ENCODE measurements around the gene WWOX. TPM values are rescaled to one million over a fixed set of nuclear protein-coding genes. Genes with fewer than 3 reads are reported as not detected.

The WWOX gene
- total and polyA plus RNA-seq, 2 of the 4 experiments (the other 2 are of a cell fraction): 2.7 to 5.4 TPM

- 50% methylated on average over 1 of the region's 4 CpGs; no CpG with 5 or more reads in 1 of the 2 experiments for WGBS, 2 experiments (ENCODE audit: extremely low coverage in 2 of 2, insufficient read length in 1 of 2)
- ATAC-seq (ENCODE audit: low read depth): no peak
Measured at GRCh38 chr16:79215289-79215688, 1115.8 kb downstream of the WWOX start.

More at GRCh38 chr16:79215289-79215688, 1115.8 kb downstream of the WWOX start:
- no peaks in the 10 kb centered on the region for H3K9me1 ChIP-seq (ENCODE audit: insufficient read depth, low read length)
- no peak overlapping the region for H3K56ac ChIP-seq (ENCODE audit: extremely low read depth, insufficient read depth, low read length)
- H3K9ac ChIP-seq (ENCODE audit: low read depth, low read length): no peak overlapping the region
- no peak overlapping the region for H3K4me3 ChIP-seq (ENCODE audit: insufficient read depth, low read depth, low read length)
- H4K91ac ChIP-seq (ENCODE audit: insufficient read depth, low read depth, low read length): no peak overlapping the region
- no peak overlapping the region for H2AFZ ChIP-seq (replicated peaks; ENCODE audit: low read length, poor library complexity)
- H4K5ac ChIP-seq (ENCODE audit: low read depth, low read length): no peak overlapping the region
- dilution Hi-C loops (cut with HindIII; ENCODE audit: low sequenced_read_pairs, unreplicated experiment): no loop called here
- no peaks in the 10 kb centered on the region for H4K20me1 ChIP-seq (ENCODE audit: insufficient read depth, low read length)
- no peak overlapping the region for H3K14ac ChIP-seq (replicated peaks; ENCODE audit: low read depth, low read length)
- H3K9me3 ChIP-seq (ENCODE audit: control insufficient read depth, insufficient read depth, low read length): peaks cover 22% of the 10 kb centered on the region
- H2BK5ac ChIP-seq (ENCODE audit: low read depth, low read length, poor library complexity, severe bottlenecking): no peak overlapping the region
- no peak overlapping the region for H2BK20ac ChIP-seq (ENCODE audit: low read depth, low read length)
- H3K23ac ChIP-seq (ENCODE audit: low read depth, low read length): no peak overlapping the region
- H3K4me1 ChIP-seq (ENCODE audit: control insufficient read depth, insufficient read depth, low read length): no peaks in the 10 kb centered on the region
- CTCF ChIA-PET: no interaction called here
- H3K27ac ChIP-seq (ENCODE audit: insufficient read depth, low read length): no peak overlapping the region
- no peaks in the 10 kb centered on the region for H3K27me3 ChIP-seq (ENCODE audit: control insufficient read depth, insufficient read depth, low read length)
- in situ Hi-C loops (cut with MboI; ENCODE audit: low sequenced_read_pairs): no loop called here
- H3K4ac ChIP-seq (ENCODE audit: low read depth, low read length): no peak overlapping the region
- H3K36me3 ChIP-seq (ENCODE audit: control insufficient read depth, insufficient read depth, low read length): no peaks in the 10 kb centered on the region
- no peaks in the 10 kb centered on the region for H3K79me1 ChIP-seq (ENCODE audit: low read depth in 1 of 2, low read length in 2 of 2)
- no TSS peak for BruUV-seq (replicated peaks)
- no peak for DNase-seq
- intact Hi-C loops (cut with micrococcal nuclease): no loop called here
- H4K8ac ChIP-seq (ENCODE audit: low read depth in 2 of 2, low read length in 2 of 2): no peak overlapping the region
- POLR2A ChIA-PET (ENCODE audit: unreplicated experiment): no interaction called here
- H2AK5ac ChIP-seq (ENCODE audit: low read depth, low read length): no peak overlapping the region
- no peak overlapping the region for H2AK9ac ChIP-seq (replicated peaks; ENCODE audit: low read depth, low read length, poor library complexity)
- no peak overlapping the region for H2BK15ac ChIP-seq (ENCODE audit: low read depth, low read length)
- H3K18ac ChIP-seq (ENCODE audit: low read depth, low read length): no peak overlapping the region
- H3K4me2 ChIP-seq (ENCODE audit: low read depth, low read length): no peak overlapping the region
- no peak overlapping the region for H2BK120ac ChIP-seq (ENCODE audit: low read depth, low read length)
- no peak for TF ChIP-seq RAD21 (IDR thresholded peaks at IDR 0.05; ENCODE audit: low read length)
- TF ChIP-seq BHLHE40 (IDR thresholded peaks at IDR 0.05; ENCODE audit: low read depth, low read length): no peak
- TF ChIP-seq CHD1 (IDR thresholded peaks at IDR 0.05; ENCODE audit: low read depth, low read length): no peak
- TF ChIP-seq SMC3 (IDR thresholded peaks at IDR 0.05; ENCODE audit: low read depth, low read length): no peak
- TF ChIP-seq MAZ (IDR thresholded peaks at IDR 0.05; ENCODE audit: borderline replicate concordance, low read depth, low read length): no peak
- no peak for TF ChIP-seq MXI1 (IDR thresholded peaks at IDR 0.05; ENCODE audit: borderline replicate concordance, low read depth, low read length)
- TF ChIP-seq FOS (IDR thresholded peaks at IDR 0.05; ENCODE audit: low read depth, low read length): no peak
- no peak for TF ChIP-seq NFE2L2 (IDR thresholded peaks at IDR 0.05; ENCODE audit: low read depth, low read length)
- TF ChIP-seq RFX5 (IDR thresholded peaks at IDR 0.05; ENCODE audit: low read depth, low read length): no peak
- TF ChIP-seq MAFK (IDR thresholded peaks at IDR 0.05; ENCODE audit: low read depth, low read length): no peak
- no peak for TF ChIP-seq CTCF (conservative IDR thresholded peaks at IDR 0.05; ENCODE audit: low read depth, low read length)
- TF ChIP-seq ELK1 (IDR thresholded peaks at IDR 0.05; ENCODE audit: borderline replicate concordance, low read depth, low read length): no peak
- TF ChIP-seq USF2 (IDR thresholded peaks at IDR 0.05; ENCODE audit: low read depth, low read length): no peak
- no peak for TF ChIP-seq POLR2A (IDR thresholded peaks at IDR 0.05; ENCODE audit: low read depth, low read length)
- TF ChIP-seq RCOR1 (IDR thresholded peaks at IDR 0.05; ENCODE audit: insufficient replicate concordance, low read length): no peak
- TF ChIP-seq CEBPB (IDR thresholded peaks at IDR 0.05; ENCODE audit: low read depth, low read length): no peak
